Endothelial cell of umbilical vein (primary cell): ENCODE results near the gene BORCS6. TPM values are rescaled to one million over a fixed set of nuclear protein-coding genes. Genes with fewer than 3 reads are reported as not detected.

Source experiments
- BruUV-seq: library from RNA; stranded (reverse); fragments of 400-500 nt; replicated peaks from 2 replicates; lab custom pipeline; 2021; lab: Mats Ljungman, UMichigan
- CTCF ChIA-PET: fragments of 300-600, 350-600 bp; sonication (Branson Sonifier 250); formaldehyde crosslinking; loops from one replicate; lab custom pipeline; 2021; ENCODE audit warnings: antibody characterized with exemption, inconsistent platforms; lab: Charles Lee
- POLR2A ChIA-PET: fragments of 300-600, 350-600 bp; sonication (Branson Sonifier 250); formaldehyde crosslinking; loops from one replicate; lab custom pipeline; 2021; ENCODE audit warnings: antibody characterized with exemption, inconsistent platforms; lab: Charles Lee
- DNase-seq: peaks from one replicate; pipeline ENCODE4 v3.0.0-alpha.2; 2011; ENCODE audit warnings: low read depth, low spot score
- FAIRE-seq: peaks from 2 replicates; lab custom pipeline; 2011; peaks lifted over from hg19 to GRCh38; lab: Jason Lieb, UNC
- H2AFZ ChIP-seq: 2 replicates; pipeline ENCODE4 v1.6.0; 2012; ENCODE audit warnings: low read depth, low read length, control low read depth, inconsistent platforms
- H3K27ac ChIP-seq: 2 replicates; pipeline ENCODE4 v1.5.1; 2011; ENCODE audit warnings: low read depth, mild to moderate bottlenecking, control low read depth, low read length, moderate library complexity; ENCODE audit not compliant: insufficient read depth
- H3K27me3 ChIP-seq, 2 experiments: 2 replicates each; pipeline versions ENCODE4 v1.6.0 to v1.6.1; 2011; ENCODE audit warnings: low read length in 2 of 2, mixed read lengths in 1 of 2; ENCODE audit not compliant: control insufficient read depth in 2 of 2, insufficient read depth in 2 of 2
- H3K36me3 ChIP-seq, 2 experiments: 2 replicates in 1 of 2; 3 replicates in 1 of 2; pipeline ENCODE4 v1.5.1; 2011; ENCODE audit warnings: low read length in 2 of 2, mild to moderate bottlenecking in 1 of 2, moderate library complexity in 1 of 2; ENCODE audit not compliant: control insufficient read depth in 2 of 2, insufficient read depth in 2 of 2; ENCODE audit errors: extremely low read depth in 1 of 2
- H3K4me1 ChIP-seq: 3 replicates; pipeline ENCODE4 v1.5.1; 2011; ENCODE audit warnings: mild to moderate bottlenecking, low read length; ENCODE audit not compliant: control insufficient read depth, insufficient read depth; ENCODE audit errors: extremely low read depth
- H3K4me2 ChIP-seq: 2 replicates; pipeline ENCODE4 v1.6.1; 2011; ENCODE audit warnings: low read length, control low read depth, mixed read lengths; ENCODE audit not compliant: insufficient read depth
- H3K4me3 ChIP-seq, 3 experiments: fragments of 200-600 bp in 1 of 3; sonication (generic), shearing (Covaris generic) in 1 of 3; replicated peaks in 1 of 3; 2 replicates each; pipeline ENCODE4 v1.5.1; 2011 to 2016; ENCODE audit warnings: control low read depth in 3 of 3, low read length in 3 of 3, mild to moderate bottlenecking in 2 of 3, inconsistent platforms in 1 of 3, low read depth in 1 of 3, moderate library complexity in 1 of 3; ENCODE audit not compliant: insufficient read depth in 1 of 3
- H3K79me2 ChIP-seq: 2 replicates; pipeline ENCODE4 v1.6.0; 2012; ENCODE audit warnings: low read length, inconsistent platforms; ENCODE audit not compliant: control insufficient read depth, insufficient read depth
- H3K9ac ChIP-seq: replicated peaks from 2 replicates; pipeline ENCODE3; 2011; ENCODE audit warnings: low read length, control low read depth; ENCODE audit not compliant: insufficient read depth; ENCODE audit errors: extremely low read depth
- H3K9me1 ChIP-seq: replicated peaks from 3 replicates; pipeline ENCODE4 v1.6.0; 2011; ENCODE audit warnings: mild to moderate bottlenecking, low read length; ENCODE audit not compliant: control insufficient read depth, insufficient read depth; ENCODE audit errors: extremely low read depth
- H3K9me3 ChIP-seq: replicated peaks from 2 replicates; pipeline ENCODE4 v1.5.1; 2012; ENCODE audit warnings: low read length, inconsistent platforms; ENCODE audit not compliant: control insufficient read depth, insufficient read depth
- H4K20me1 ChIP-seq: replicated peaks from 2 replicates; pipeline ENCODE3; 2011; ENCODE audit warnings: mild to moderate bottlenecking, low read length; ENCODE audit not compliant: control insufficient read depth, insufficient read depth; ENCODE audit errors: extremely low read depth
- CTCF ChIP-seq, 2 donors: IDR thresholded peaks; 1 replicate in 1 of 2; 2 replicates in 1 of 2; pipeline ENCODE4 v1.5.1; 2011; ENCODE audit warnings: low read length in 2 of 2, mild to moderate bottlenecking in 2 of 2, moderate library complexity in 2 of 2, control low read depth in 1 of 2, inconsistent platforms in 1 of 2, low read depth in 1 of 2; ENCODE audit not compliant: insufficient read depth in 1 of 2; ENCODE audit errors: extremely low read depth in 1 of 2
- EZH2 ChIP-seq: IDR thresholded peaks from 2 replicates; pipeline ENCODE4 v1.6.1; 2012; ENCODE audit warnings: borderline replicate concordance, low read depth, mild to moderate bottlenecking, moderate library complexity, low read length, inconsistent platforms; ENCODE audit not compliant: severe bottlenecking
- JUN ChIP-seq: IDR thresholded peaks from 2 replicates; pipeline ENCODE4 v1.6.1; 2011; ENCODE audit warnings: borderline replicate concordance, low read depth; ENCODE audit not compliant: insufficient read length, insufficient read depth
- POLR2AphosphoS5 ChIP-seq: IDR thresholded peaks from 2 replicates; pipeline ENCODE4 v1.6.1; 2012; ENCODE audit warnings: low read depth, mild to moderate bottlenecking, control low read depth, low read length, moderate library complexity; ENCODE audit not compliant: insufficient read depth
- dilution Hi-C: fragments of 300-500 bp; cut with MboI; formaldehyde crosslinking; loops from one replicate; pipeline ENCODE4 v1.15.0; 2019; ENCODE audit warnings: low sequenced_read_pairs; ENCODE audit not compliant: extremely low pct_ligation_motif_present
- intact Hi-C: fragments of 100-400 bp; cut with micrococcal nuclease; formaldehyde crosslinking; loops from one replicate; pipeline ENCODE4 v1.10.0; 2022
- polyA plus RNA-seq, 4 experiments: library from polyadenylated mRNA; depleted of rRNA in 3 of 4; stranded (reverse) in 3 of 4; unstranded in 1 of 4; fragments of >200 nt; gene quantifications; 2 replicates each; pipeline versions ENCODE4 v1.2.1 to v1.2.3, GENCODE V29; 2011 to 2012; ENCODE audit warnings: missing spikeins in 1 of 4
- total RNA-seq: library from RNA; stranded (reverse); gene quantifications from 2 replicates; pipeline ENCODE4 v1.2.3, GENCODE V29; 2021

The BORCS6 gene
- total and polyA plus RNA-seq, 2 donors (not counting 3 experiments of a cell fraction or from before 2014, with no cell fraction given), result 8.0 to 9.0 TPM

- Histone ChIP-seq H3K9me1 (no peaks in the 10 kb centered on the region), H3K27me3 (no peaks in the 10 kb centered on the region), H3K79me2 (peaks cover 33% of the 10 kb centered on the region), H3K27ac (peak overlapping the region; percentile 62), H3K4me3 (peak overlapping the region; percentile 39 to 78 (median 77)), H3K4me2 (peak overlapping the region; percentile 74), H4K20me1 (no peaks in the 10 kb centered on the region), H3K4me1 (peaks cover 13% of the 10 kb centered on the region), H3K36me3 (peaks cover 0 to 4% of the 10 kb centered on the region in 2 experiments), H2AFZ (peak overlapping the region; percentile 72), H3K9ac (peak overlapping the region; percentile 77), H3K9me3 (no peaks in the 10 kb centered on the region)
- intact Hi-C loops, result loop anchor here (1.0 kb wide), 3 partner anchors 9 to 24 kb away; no protein-coding TSS in a partner anchor
- TF ChIP-seq JUN, result no peak
- no peak for TF ChIP-seq CTCF (IDR thresholded peaks at IDR 0.05; ENCODE audit: extremely low read depth in 1 of 2, insufficient read depth in 1 of 2, low read depth in 1 of 2, low read length in 2 of 2)
- no peak for TF ChIP-seq POLR2AphosphoS5
- TF ChIP-seq EZH2, result no peak
- POLR2A ChIA-PET, result interaction anchor here (0.7 to 2.3 kb wide), 6 partner anchors 10 to 225 kb away, joined by 3 to 14 read pairs (median 4); partner anchors contain the start of genes BORCS6, CTC1 and NDEL1
- peak; percentile 31 for DNase-seq
- CTCF ChIA-PET, result interaction anchor here (0.9 to 2.1 kb wide), 8 partner anchors 8 to 37 kb away, joined by 3 to 10 read pairs (median 4); partner anchors contain the start of genes BORCS6 and CTC1
- BruUV-seq, result TSS peak; percentile 60
- FAIRE-seq, result no peak
- dilution Hi-C loops, result no loop called here
These were observed 20.9 kb upstream of the BORCS6 start for GRCh38 chr17:8210761-8211458.
